HUES64 (cell line): Measurements from ENCODE around the gene AHI1.

ENCODE experiments used
- H3K27ac ChIP-seq: 2 replicates; pipeline ENCODE4 v1.7.0; 2013; ENCODE audit warnings: low read depth, low read length, inconsistent platforms
- H3K27me3 ChIP-seq: 2 replicates; pipeline ENCODE4 v1.6.1; 2013; ENCODE audit warnings: mild to moderate bottlenecking, low read length; ENCODE audit not compliant: insufficient read depth
- H3K36me3 ChIP-seq: 2 replicates; pipeline ENCODE4 v1.6.1; 2013; ENCODE audit warnings: mild to moderate bottlenecking, low read length; ENCODE audit not compliant: insufficient read depth
- H3K4me1 ChIP-seq: 2 replicates; pipeline ENCODE4 v1.6.1; 2013; ENCODE audit warnings: mild to moderate bottlenecking, low read length, moderate library complexity; ENCODE audit not compliant: insufficient read depth
- H3K4me3 ChIP-seq: 2 replicates; pipeline ENCODE4 v1.5.1; 2013; ENCODE audit warnings: mild to moderate bottlenecking, low read length, moderate library complexity
- H3K9ac ChIP-seq: 2 replicates; pipeline ENCODE4 v1.6.1; 2013; ENCODE audit warnings: mild to moderate bottlenecking, low read depth, low read length
- H3K9me3 ChIP-seq: 2 replicates; pipeline ENCODE4 v1.6.1; 2013; ENCODE audit warnings: low read depth, low read length; ENCODE audit not compliant: insufficient read depth
- WGBS: fragments of 150-250, 120-280 bp; methylation state at CpG from one replicate; pipeline ENCODE4 v1.1.7; 2013; ENCODE audit warnings: missing lambda C conversion rate; 5-methylcytosine and 5-hydroxymethylcytosine counted together

Gene AHI1

GRCh38 chr6:135236732-135237131, 260.8 kb downstream of the AHI1 start:
- 82% methylated on average over 6 of the region's 6 CpGs for WGBS
- no peaks in the 10 kb centered on the region for H3K27me3 ChIP-seq
- H3K9ac ChIP-seq: no peak overlapping the region
- no peaks in the 10 kb centered on the region for H3K36me3 ChIP-seq
- no peaks in the 10 kb centered on the region for H3K9me3 ChIP-seq
- no peak overlapping the region for H3K27ac ChIP-seq
- no peaks in the 10 kb centered on the region for H3K4me1 ChIP-seq
- H3K4me3 ChIP-seq: no peak overlapping the region

GRCh38 chr6:135236319-135236718, 261.2 kb downstream of the AHI1 start:
- H3K4me3 ChIP-seq: no peak overlapping the region
- no peaks in the 10 kb centered on the region for H3K36me3 ChIP-seq
- no peaks in the 10 kb centered on the region for H3K9me3 ChIP-seq
- no peak overlapping the region for H3K9ac ChIP-seq
- WGBS: 85% methylated on average over 1 of the region's 1 CpG
- no peak overlapping the region for H3K27ac ChIP-seq
- no peaks in the 10 kb centered on the region for H3K27me3 ChIP-seq
- no peaks in the 10 kb centered on the region for H3K4me1 ChIP-seq

- Histone ChIP-seq H3K27me3 (no peaks in the 10 kb centered on the region), H3K9me3 (no peaks in the 10 kb centered on the region), H3K9ac (no peak overlapping the region), H3K4me3 (no peak overlapping the region), H3K27ac (no peak overlapping the region), H3K36me3 (no peaks in the 10 kb centered on the region), H3K4me1 (no peaks in the 10 kb centered on the region)
- WGBS: 87% methylated on average over 5 of the region's 5 CpGs
Observed at GRCh38 chr6:135235716-135236115, 261.8 kb downstream of the AHI1 start.

- Histone ChIP-seq H3K4me3 (no peak overlapping the region), H3K9me3 (no peaks in the 10 kb centered on the region), H3K9ac (no peak overlapping the region), H3K36me3 (no peaks in the 10 kb centered on the region), H3K4me1 (no peaks in the 10 kb centered on the region), H3K27ac (no peak overlapping the region), H3K27me3 (no peaks in the 10 kb centered on the region)
- no CpG with 5 or more reads among the region's 1 CpG for WGBS
Observed at GRCh38 chr6:135234492-135234780, 263.1 kb downstream of the AHI1 start.

GRCh38 chr6:135233686-135234491, 263.7 kb downstream of the AHI1 start:
- Histone ChIP-seq H3K9me3 (no peaks in the 10 kb centered on the region), H3K27ac (no peak overlapping the region), H3K36me3 (no peaks in the 10 kb centered on the region), H3K4me1 (no peaks in the 10 kb centered on the region), H3K9ac (no peak overlapping the region), H3K27me3 (no peaks in the 10 kb centered on the region), H3K4me3 (no peak overlapping the region)
- 92% methylated on average over 5 of the region's 5 CpGs for WGBS
